Measurements from ENCODE around the gene NR2C1.

- TF ChIP-seq EZH2 (IDR thresholded peaks at IDR 0.05) (no peak), POLR2AphosphoS5 (IDR thresholded peaks at IDR 0.05; ENCODE audit: borderline replicate concordance, low read depth, low read length) (no peak)
Measured at GRCh38 chr12:95074766-95075165, 1.3 kb upstream of the NR2C1 start.

All from SK-N-MC (cell line).